Stimulated activated CD4-positive, alpha-beta T cell treated with anti-CD3 and anti-CD28 coated beads, Interleukin-4, amount 100 ng/mL, for 1 hour (primary cell): ENCODE data around the gene GMPPA.
A peak's percentile ranks its signal among the peaks of the same experiment; 100 is the strongest.

ENCODE experiments used
- DNase-seq: peaks from one replicate; pipeline ENCODE4 v3.0.0-alpha.2; 2020

Gene GMPPA

DNA sequence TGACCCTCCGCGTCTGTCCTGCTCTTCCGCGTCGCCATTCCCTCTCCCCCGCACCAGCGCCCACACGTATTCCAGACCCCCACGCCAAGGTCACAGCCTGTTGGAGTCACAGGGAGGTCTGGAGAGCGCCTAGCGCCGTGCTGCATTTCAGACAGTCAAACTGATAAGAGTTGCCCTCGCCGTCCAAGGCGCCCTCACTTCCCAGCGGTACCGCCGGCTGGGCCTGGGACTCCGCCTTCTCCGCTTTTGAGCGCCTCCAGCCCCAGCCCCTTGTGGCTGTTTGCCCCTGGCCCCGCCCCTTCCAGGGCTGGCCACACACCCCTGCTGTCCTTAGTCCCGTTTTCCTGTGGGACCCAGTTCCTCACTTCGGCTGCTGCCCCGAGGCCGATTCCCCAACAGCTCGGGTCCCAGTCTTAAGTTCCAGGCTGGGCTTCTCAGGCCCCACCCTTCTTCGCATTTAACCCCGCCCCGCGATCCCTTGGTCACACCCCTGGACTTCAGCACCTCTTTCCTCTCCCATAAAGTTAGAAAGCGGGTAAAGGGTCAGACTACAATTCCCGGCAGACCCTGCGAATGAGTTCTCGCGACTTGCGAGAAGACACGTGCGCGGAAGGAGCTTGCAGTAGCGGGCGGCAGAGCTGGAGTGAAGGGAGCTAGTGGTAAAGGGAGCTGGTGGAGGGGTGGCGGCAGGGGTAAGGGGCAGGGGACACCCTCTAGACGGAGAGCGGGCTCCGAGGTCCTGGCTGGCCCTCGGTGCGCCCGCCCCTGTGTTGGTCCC is at the start of gene GMPPA:
Gene GMPPA, plus strand, starts transcription at position 612 of the 778 bp plus-strand sequence. CDS start 1,085 bp downstream, outside the sequence.
- DNase-seq, result peak; percentile 89

GRCh38 chr2:219449609-219450008 is 49.1 kb upstream of the GMPPA start:
- no peak for DNase-seq

- no peak for DNase-seq
These were observed 46.9 kb upstream of the GMPPA start for GRCh38 chr2:219451661-219452360.

DNA sequence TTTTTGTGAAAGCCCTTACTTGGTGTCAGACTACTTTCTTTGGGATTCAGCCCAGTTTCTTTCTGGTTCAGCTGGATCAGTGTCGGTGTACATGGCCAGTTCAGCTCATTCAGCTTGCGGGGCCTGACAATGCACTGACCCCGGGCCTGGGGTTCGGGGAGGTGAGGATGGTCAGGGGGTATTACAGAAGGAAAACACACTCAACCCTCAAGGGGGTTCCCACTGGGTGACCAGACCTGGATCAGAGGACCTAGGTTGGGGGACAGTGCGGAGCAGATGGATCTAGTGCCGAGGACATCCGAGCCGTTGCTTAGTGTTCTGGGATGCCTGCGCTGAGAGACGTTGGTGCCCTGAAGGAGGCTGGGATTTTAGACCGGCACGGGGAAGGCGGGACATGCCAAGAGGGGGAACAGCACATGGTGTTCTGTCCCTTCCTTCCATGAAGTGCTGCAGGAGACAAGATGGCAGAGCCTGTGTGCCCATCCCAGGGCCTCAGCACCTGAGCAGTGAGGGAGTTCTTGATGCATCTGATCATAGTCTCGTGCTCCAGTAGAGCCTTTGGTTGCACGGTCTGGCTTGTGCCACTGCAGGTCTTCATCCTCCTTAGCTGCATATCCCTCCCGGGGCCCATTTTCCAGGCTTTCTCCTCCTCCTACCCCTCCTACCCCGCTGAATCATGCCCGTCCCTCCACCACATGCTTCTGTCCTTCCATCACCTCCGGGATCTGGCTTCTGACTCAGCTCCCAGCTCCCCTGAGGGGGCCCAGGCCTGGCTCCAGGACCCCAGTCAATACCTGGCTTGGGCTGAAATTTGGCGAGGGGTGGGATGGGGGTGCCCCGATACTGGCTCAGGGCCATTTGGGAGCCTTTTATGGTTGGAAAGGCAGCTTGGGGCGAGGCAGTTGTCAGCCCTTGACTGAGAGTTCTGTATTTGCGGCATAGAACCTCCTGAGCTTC is 46.1 kb upstream of the GMPPA start:
- DNase-seq, result no peak

DNA sequence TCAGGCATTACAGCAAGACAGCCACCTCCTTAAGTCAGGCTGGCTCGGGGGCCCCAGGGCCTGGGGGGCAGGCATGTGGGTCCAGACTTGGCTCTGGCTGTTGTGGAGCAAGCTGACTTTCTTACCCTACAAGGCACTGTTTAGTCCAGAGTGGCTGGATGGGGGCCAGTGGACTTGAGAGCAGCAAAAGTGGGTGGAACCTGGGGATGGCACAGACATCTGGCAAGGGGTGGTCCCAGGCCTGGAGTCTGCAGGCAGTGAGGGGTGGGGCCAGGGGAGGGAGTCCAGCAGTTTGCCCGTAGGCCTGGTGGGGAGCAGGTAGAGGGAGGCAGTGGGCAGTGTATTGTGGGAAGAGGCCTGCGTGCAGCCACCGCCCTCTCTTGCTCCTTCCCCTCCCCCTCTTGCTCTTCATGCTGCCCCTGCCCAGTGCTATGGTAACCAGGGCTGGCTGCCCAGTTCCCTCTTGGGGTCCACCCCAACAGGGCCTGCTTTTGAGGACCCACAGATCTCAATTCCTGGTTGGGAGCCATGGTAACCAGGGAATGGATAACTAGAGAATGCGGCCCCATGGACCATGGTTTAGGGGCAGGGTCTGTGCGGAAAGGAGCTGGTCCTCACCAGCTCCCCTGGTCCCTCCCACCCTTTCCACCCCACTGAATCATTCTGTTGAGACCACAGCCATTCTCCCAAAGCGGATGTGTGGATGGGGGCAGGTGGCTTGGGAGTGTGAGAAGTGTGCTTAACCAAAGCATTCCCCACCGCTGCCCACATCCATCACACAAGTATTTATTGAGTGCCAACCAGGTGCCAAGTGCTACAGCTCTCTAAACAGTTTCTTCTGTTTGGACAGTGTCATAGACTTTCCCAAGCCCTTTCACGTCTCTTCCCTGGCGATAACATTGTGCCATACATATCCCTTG is 44.8 kb upstream of the GMPPA start:
- no peak for DNase-seq

GRCh38 chr2:219455581-219455980 is 43.1 kb upstream of the GMPPA start:
- DNase-seq, result no peak

- DNase-seq, result no peak
These were observed 40.8 kb upstream of the GMPPA start for GRCh38 chr2:219457784-219458369.

- no peak for DNase-seq
These were observed 39.7 kb upstream of the GMPPA start for GRCh38 chr2:219458996-219459395.

DNA sequence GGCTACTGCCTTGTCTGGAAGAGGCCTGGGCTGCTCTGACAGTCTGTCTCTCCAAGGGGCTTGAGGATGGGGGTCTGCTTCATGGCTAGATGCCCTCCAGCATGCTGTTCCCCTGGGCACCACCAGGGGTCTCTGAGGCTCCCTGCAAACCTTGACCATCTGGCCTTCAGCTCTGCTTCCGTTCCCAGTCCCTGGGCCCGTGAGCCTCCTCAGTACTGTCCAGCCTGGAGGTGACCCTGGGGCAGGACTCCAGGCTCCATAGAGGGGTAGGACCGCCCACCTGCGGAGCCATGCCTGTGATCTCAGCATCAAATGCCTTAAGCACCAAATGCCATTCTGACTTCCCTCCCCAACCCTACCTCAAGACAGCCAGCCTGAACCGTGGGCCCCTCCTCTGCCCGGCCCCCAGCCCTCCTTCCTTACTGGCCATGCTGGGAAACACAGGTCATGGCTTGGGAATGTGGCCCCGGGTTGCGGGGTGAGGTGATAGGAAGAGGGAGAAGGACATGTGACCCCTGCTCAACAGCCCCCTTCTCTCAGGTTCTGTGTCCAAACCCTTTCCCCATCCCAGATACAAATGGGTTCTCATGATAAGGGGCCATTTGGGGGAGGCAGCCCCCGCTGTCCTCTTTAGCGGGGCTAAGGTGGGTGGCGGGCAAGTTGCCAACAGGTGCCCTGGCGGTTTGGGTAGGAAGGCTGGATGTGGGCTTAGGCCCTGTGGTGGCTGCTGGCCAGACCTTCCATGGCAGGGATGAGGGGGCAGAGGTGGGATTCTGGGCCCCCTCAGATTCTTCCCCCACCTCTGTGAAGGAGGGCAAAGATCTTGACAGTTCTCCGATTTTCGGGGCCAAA is 39.0 kb upstream of the GMPPA start:
- peak; percentile 49 for DNase-seq

DNA sequence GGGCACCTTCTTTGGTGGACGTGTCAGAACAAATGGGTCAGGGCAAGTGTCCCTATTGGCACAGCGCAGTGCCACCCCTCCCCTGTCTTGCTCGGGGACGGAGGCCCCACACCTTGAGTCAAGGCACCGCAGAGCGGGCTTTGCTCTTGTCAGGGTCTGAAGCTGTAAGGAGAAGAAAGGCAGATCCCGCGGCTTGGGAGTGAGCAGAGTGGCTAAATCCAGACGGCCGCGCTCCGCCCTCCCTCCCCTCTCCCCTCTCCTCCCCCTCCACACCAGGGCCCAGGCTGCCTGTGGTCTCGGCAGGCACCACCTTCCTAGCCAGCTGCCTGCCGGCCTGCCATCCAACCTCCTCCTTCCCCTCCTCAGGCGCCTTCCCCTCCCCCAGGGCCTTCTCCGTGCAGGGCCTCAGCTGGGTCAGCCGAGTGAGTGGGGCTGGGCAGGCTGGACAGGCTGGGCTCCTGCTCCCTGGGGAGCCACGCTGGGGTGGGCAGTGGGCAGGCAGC is 38.2 kb upstream of the GMPPA start:
- DNase-seq, result no peak

DNA sequence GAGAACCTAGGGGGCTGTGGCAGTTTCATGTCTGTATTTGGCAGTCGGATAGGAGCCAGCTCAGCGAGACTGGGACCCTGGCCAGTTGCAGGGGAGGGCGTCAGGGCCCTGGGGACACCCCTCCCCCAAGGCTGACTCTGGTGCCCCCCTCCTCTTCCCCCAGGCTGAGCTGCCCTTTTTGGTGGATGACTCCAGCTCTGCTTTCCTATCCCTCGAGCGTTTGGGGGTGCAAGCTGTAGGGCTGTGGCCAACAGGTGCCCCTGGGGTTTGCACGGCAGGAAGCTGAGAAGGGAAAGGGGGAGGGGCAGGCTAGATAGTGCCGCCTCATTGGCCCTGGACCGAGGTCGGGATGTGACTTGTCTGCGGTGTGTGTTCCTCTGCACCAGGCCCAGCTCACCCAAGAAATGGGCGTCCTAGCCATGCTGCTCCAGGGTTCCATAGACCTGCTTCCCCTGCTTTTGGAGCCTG is 37.6 kb upstream of the GMPPA start:
- DNase-seq, result no peak

DNA sequence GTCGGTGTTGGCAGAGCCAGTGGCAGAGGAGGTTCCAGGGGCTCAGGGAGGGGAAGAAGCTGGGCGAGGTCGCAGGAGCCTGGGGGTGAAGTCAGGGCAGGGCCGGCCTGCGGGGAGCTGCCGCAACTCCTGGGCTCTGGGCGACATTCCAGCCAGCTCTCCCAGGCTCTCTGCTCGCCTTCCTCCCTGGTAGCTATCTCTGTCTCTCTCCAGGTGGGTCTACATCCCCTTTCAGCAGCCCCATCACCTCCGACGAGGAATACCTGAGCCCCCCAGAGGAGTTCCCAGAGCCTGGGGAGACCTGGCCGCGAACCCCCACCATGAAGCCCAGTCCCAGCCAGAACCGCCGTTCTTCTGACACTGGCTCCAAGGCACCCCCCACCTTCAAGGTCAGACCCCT is 37.0 kb upstream of the GMPPA start:
- DNase-seq, result no peak

DNA sequence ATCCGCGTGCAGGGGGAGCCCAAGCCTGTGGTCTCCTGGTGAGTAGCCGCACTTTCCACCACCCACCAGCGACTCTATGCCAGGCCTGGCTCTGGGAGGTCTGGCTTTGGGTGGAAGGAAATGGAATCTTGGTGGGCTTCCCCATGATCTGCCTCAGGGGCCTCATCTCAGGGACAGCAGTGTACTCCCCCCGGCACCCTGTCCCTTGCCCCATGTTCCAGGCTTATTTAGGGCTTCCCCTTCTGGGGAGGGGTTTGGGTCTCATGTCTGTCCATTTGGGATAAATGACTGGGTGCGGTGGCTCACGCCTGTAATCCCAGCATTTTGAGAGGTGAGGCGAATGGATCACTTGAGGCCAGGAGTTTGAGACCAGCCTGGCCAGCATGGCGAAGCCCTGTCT is 36.3 kb upstream of the GMPPA start:
- no peak for DNase-seq

GRCh38 chr2:219464286-219465032 is 34.2 kb upstream of the GMPPA start:
- DNase-seq, result no peak

GRCh38 chr2:219465659-219466561 is 32.8 kb upstream of the GMPPA start:
- DNase-seq, result no peak

GRCh38 chr2:219466816-219467735 is 31.6 kb upstream of the GMPPA start:
- DNase-seq, result no peak

DNA sequence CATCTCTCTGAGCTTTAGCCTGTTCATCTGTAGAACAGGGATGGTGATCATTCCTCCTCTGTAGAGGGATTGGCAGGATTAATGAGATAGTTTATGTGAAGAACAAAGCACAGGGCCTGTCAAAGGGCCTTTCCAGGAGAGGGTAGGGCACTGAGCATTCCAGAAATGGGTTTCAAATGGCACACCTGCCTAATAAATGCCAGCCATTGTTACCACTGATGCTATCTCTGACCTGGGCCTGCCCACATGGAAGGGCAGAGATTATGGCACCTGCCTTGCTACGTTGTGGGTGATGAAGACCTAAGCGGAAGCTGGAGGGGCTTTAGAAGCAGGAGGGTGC is 31.0 kb upstream of the GMPPA start:
- DNase-seq, result no peak
